ENCODE results near the gene TPI1. TPM values are rescaled to one million over a fixed set of nuclear protein-coding genes. Genes with fewer than 3 reads are reported as not detected.

The TPI1 gene
- total and polyA plus RNA-seq, 2 of the 8 experiments (the other 6 are each of a cell fraction or from before 2014, with no cell fraction given), result 910 to 3,018 TPM

DNA sequence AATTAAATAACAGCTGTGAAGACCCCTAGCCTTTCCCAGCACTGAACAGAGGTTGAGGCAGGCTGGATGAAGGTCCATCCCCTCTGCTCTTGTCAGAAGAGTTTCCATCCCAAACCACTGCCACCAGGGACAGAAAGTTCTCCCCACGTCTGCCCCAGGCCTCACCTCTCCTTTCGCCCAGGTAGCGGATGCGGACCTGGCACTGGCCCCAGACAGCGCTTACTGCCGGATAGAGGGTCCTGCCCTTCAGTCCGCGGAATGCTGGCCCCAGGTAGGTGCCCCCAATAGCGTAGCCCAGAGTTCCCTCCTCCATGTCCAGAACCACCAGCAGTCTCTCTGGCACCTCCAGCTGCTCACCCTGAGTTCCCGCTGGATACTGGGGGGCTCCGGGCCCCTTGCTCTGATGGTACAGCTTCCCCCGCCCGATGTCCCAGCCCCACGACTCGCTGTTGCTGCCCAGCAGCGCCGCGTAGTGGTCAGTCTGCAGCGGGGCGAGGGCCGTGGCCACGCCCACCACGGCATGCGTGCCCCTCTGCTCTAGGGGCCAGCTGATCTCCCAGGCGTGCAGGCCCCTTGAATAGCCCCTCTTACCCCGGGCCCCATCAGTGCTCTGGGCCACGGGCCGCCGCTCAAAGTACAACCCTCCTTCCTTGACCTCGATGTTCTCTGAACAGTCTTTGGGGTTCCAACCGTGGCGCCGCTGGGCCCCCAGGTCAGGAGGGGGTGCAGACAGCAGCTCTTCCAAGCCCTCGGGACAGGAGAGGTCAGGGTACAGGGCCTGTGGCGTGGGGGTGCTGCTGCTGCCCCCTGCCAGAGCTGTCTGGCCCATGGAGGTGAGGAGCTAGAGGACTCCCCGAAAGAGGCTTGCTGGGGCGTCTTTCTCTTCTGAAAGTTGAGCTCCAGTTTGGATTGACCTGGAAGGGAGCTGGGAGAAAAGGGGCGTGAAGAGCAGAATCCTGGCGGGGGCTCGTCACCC lies 5.0 kb downstream of the TPI1 start:
- Histone ChIP-seq H2BK12ac (ENCODE audit: low read depth, low read length) (no peak overlapping the region), H2BK15ac (ENCODE audit: low read length) (no peak overlapping the region), H3K23me2 (ENCODE audit: low read depth, low read length) (peaks cover 17% of the 10 kb centered on the region), H3K23ac (ENCODE audit: insufficient read length) (no peak overlapping the region), H3K4ac (replicated peaks; ENCODE audit: insufficient read length, low read depth, low read length) (peak overlapping the region; percentile 29), H2BK20ac (ENCODE audit: low read length) (no peak overlapping the region), H3K4me1 (replicated peaks in 1 of 4; ENCODE audit: control insufficient read depth in 3 of 4, insufficient read depth in 4 of 4, low read length in 3 of 4) (peaks cover 2 to 34% (median 14%) of the 10 kb centered on the region in 4 experiments), H3K9ac (replicated peaks in 1 of 4; ENCODE audit: extremely low read depth in 1 of 4, low read depth in 3 of 4, low read length in 3 of 4) (peak overlapping the region; percentile 31 to 78 (median 76); a peak in 6 of 7 replicates), H3K79me2 (ENCODE audit: control insufficient read depth in 1 of 2, insufficient read depth in 2 of 2, low read length in 2 of 2) (peaks cover 0 to 26% of the 10 kb centered on the region in 2 experiments; a peak in 2 of 4 replicates), H3K36me3 (ENCODE audit: control insufficient read depth in 2 of 4, insufficient read depth in 4 of 4, low read length in 3 of 4) (peaks cover 8 to 31% (median 13%) of the 10 kb centered on the region in 4 experiments), H2BK5ac (ENCODE audit: low read depth, low read length) (peak overlapping the region; percentile 78; the same call in 1 of the 2 replicates), H3K9me3 (ENCODE audit: insufficient read depth in 2 of 2, low read depth in 1 of 2, low read length in 1 of 2) (no peaks in the 10 kb centered on the region), H3K56ac (replicated peaks; ENCODE audit: insufficient read length, low read depth, low read length) (peak overlapping the region; percentile 87), H2BK120ac (replicated peaks; ENCODE audit: low read depth, low read length) (no peak overlapping the region), H3K4me3 (ENCODE audit: extremely low read depth in 1 of 4, insufficient read depth in 2 of 4, low read depth in 3 of 4, low read length in 4 of 4) (peak overlapping the region; percentile 42 to 95 (median 86)), H3K79me1 (ENCODE audit: low read depth, low read length) (0 out of 2 replicates have a peak, but pooled peaks cover 7% of the 10 kb centered on the region), H4K8ac (ENCODE audit: extremely low read depth, insufficient read depth, low read length) (peak overlapping the region; percentile 45; the same call in 1 of the 2 replicates), H4K20me1 (replicated peaks in 1 of 2; ENCODE audit: control insufficient read depth in 1 of 2, insufficient read depth in 2 of 2, low read length in 2 of 2) (peaks cover 25 to 30% of the 10 kb centered on the region in 2 experiments), H4K5ac (ENCODE audit: insufficient read length, low read depth, low read length) (peak overlapping the region; percentile 39), H2AFZ (ENCODE audit: low read length) (no peak overlapping the region), H3K14ac (ENCODE audit: insufficient read length) (no peak overlapping the region), H3K27ac (ENCODE audit: low read depth, low read length) (peak overlapping the region; percentile 40), H2AK5ac (ENCODE audit: low read depth, low read length) (no peak overlapping the region), H4K91ac (replicated peaks; ENCODE audit: insufficient read length, low read length) (peak overlapping the region; percentile 22), H3K27me3 (replicated peaks in 1 of 4; ENCODE audit: control insufficient read depth in 3 of 4, extremely low read depth in 1 of 4, insufficient read depth in 3 of 4, low read length in 3 of 4) (no peaks in the 10 kb centered on the region), H3K4me2 (ENCODE audit: insufficient read depth in 1 of 2, low read depth in 2 of 2, low read length in 2 of 2) (peak overlapping the region; percentile 85 to 89), H3K18ac (ENCODE audit: extremely low read depth, low read length) (peak overlapping the region; percentile 76)
- CTCF ChIA-PET (ENCODE audit: partially characterized antibody), result interaction anchor here (0.6 to 10.4 kb wide), 38 partner anchors 10 to 259 kb away, joined by 3 to 216 read pairs (median 8); partner anchors contain the start of genes C12orf57, CDCA3, ENO2 and LPCAT3
- DNase-seq (ENCODE audit: low read depth in 1 of 2, low spot score in 2 of 2) (peak in 1 of 2 experiments; percentile 98), FAIRE-seq (no peak)
- WGBS, 2 experiments (ENCODE audit: extremely low coverage in 1 of 2, insufficient coverage in 1 of 2, insufficient read length in 1 of 2, insufficient replicate concordance in 2 of 2, low coverage in 1 of 2, low lambda C conversion rate in 2 of 2, missing lambda C conversion rate in 1 of 2), result 11% methylated on average over 38 of the region's 40 CpGs; no CpG with 5 or more reads in 1 of the 2 experiments
- POLR2A ChIA-PET (ENCODE audit: partially characterized antibody), result interaction anchor here (0.8 to 18.9 kb wide), 26 partner anchors 11 to 379 kb away, joined by 3 to 588 read pairs (median 6); partner anchors contain the start of genes ATN1, C12orf57, CDCA3 and EMG1
- TF ChIP-seq KDM1A (IDR thresholded peaks at IDR 0.05; ENCODE audit: borderline replicate concordance, low read length) (no peak), YY1 (IDR thresholded peaks at IDR 0.05; ENCODE audit: low read depth, low read length) (no peak), BRCA1 (IDR thresholded peaks at IDR 0.05; ENCODE audit: low read depth, low read length) (no peak), CHD1 (IDR thresholded peaks at IDR 0.05; ENCODE audit: low read depth, low read length) (no peak), SUZ12 (IDR thresholded peaks at IDR 0.05; ENCODE audit: low read length) (no peak), CTBP2 (IDR thresholded peaks at IDR 0.05; ENCODE audit: borderline replicate concordance, insufficient read depth, insufficient read length, low read length) (peak; percentile 69), CBX8 (IDR thresholded peaks at IDR 0.05; ENCODE audit: borderline replicate concordance, low read depth, low read length) (no peak), RBBP5 (IDR thresholded peaks at IDR 0.05; ENCODE audit: borderline replicate concordance, low read depth, low read length) (no peak), CEBPB (IDR thresholded peaks at IDR 0.05; ENCODE audit: low read depth, low read length) (no peak), SAP30 (IDR thresholded peaks at IDR 0.05; ENCODE audit: insufficient read depth, insufficient replicate concordance, low read length) (no peak)

Data from H1 (cell line).